ENCODE measurements around the gene RAB43. TPM values are rescaled to one million over a fixed set of nuclear protein-coding genes. Genes with fewer than 3 reads are reported as not detected.

RAB43 gene
- total RNA-seq, 4 donors from 2014 or later = 7.5 to 18.4 (median 17.6) TPM

GRCh38 chr3:129087138-129087702 is 34.4 kb downstream of the RAB43 start:
- peaks cover 0 to 13% (median 12%) of the 10 kb centered on the region in 4 donors for H3K36me3 ChIP-seq
- no peaks in the 10 kb centered on the region for H3K27me3 ChIP-seq
- intact Hi-C loops (cut with DNase I) = loop anchor here (10.0 kb wide), 1 partner anchor 112 kb away; no protein-coding TSS in a partner anchor
- TF ChIP-seq POLR2AphosphoS5 (IDR thresholded peaks at IDR 0.05) (peak; percentile 34 to 44), CTCF (IDR thresholded peaks at IDR 0.05) (peak in 1 of 3 experiments; percentile 16), EP300 (IDR thresholded peaks at IDR 0.05) (no peak), POLR2A (IDR thresholded peaks at IDR 0.05; ENCODE audit: low read depth) (no peak)
- 65% methylated on average over 5 of the region's 8 CpGs for WGBS
- no peak overlapping the region for H3K4me3 ChIP-seq
- DNase-seq (ENCODE audit: extremely low spot score) = no peak
- peak overlapping the region; percentile 82 to 88 (median 83) for H3K27ac ChIP-seq (replicated peaks in 1 of 4)
- H3K4me1 ChIP-seq = peaks cover 6 to 12% (median 11%) of the 10 kb centered on the region in 4 donors
- H3K9me3 ChIP-seq = no peaks in the 10 kb centered on the region

GRCh38 chr3:129085818-129086217 is 35.8 kb downstream of the RAB43 start:
- intact Hi-C loops (cut with DNase I) = loop anchor here (10.0 kb wide), 1 partner anchor 111 kb away; no protein-coding TSS in a partner anchor
- H3K9me3 ChIP-seq = no peaks in the 10 kb centered on the region
- 91% methylated on average over 4 of the region's 4 CpGs for WGBS
- H3K4me1 ChIP-seq = peaks cover 6 to 12% (median 11%) of the 10 kb centered on the region in 4 donors
- H3K36me3 ChIP-seq = no peaks in the 10 kb centered on the region
- no peak for TF ChIP-seq EP300 (IDR thresholded peaks at IDR 0.05)
- TF ChIP-seq POLR2AphosphoS5 (IDR thresholded peaks at IDR 0.05) = no peak
- no peak for TF ChIP-seq POLR2A (IDR thresholded peaks at IDR 0.05; ENCODE audit: low read depth)
- TF ChIP-seq CTCF (IDR thresholded peaks at IDR 0.05) = no peak
- H3K27me3 ChIP-seq = no peaks in the 10 kb centered on the region
- no peak overlapping the region for H3K4me3 ChIP-seq
- DNase-seq (ENCODE audit: extremely low spot score) = no peak
- H3K27ac ChIP-seq (replicated peaks in 1 of 4) = peak overlapping the region; percentile 82 to 88 (median 83)

GRCh38 chr3:129085165-129085715 is 36.4 kb downstream of the RAB43 start:
- H3K4me3 ChIP-seq = no peak overlapping the region

DNA sequence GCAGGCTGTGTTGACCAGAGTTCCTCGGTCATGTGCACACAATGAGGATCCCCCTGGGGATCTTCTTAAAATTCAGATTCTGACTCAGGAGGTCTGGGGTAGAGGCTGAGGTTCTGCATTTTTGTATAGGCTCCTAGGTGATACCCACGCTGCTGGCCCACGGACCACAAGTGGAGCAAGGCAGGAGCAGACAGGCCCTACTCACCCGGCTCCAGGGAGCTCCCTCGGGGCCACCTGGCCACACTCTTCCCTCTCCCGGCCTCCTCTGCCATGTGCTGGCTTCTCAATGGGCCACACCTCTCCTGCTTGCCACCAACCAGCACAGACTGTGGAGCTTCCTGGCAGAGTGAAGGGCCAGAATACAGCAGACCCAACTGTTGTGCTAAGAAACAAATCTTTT is 37.1 kb downstream of the RAB43 start:
- Histone ChIP-seq H3K4me1 (peaks cover 6 to 12% (median 11%) of the 10 kb centered on the region in 4 donors), H3K36me3 (no peaks in the 10 kb centered on the region), H3K9me3 (no peaks in the 10 kb centered on the region), H3K27me3 (no peaks in the 10 kb centered on the region), H3K4me3 (no peak overlapping the region), H3K27ac (replicated peaks in 1 of 4) (no peak overlapping the region)
- TF ChIP-seq EP300 (IDR thresholded peaks at IDR 0.05) (no peak), CTCF (IDR thresholded peaks at IDR 0.05) (no peak)
- intact Hi-C loops (cut with DNase I) = loop anchor here (10.0 kb wide), 1 partner anchor 110 kb away; no protein-coding TSS in a partner anchor
- 95% methylated on average over 6 of the region's 6 CpGs for WGBS
- DNase-seq (ENCODE audit: extremely low spot score) = no peak

More at GRCh38 chr3:129085165-129085715, 36.4 kb downstream of the RAB43 start:
- Histone ChIP-seq H3K27me3 (no peaks in the 10 kb centered on the region), H3K9me3 (no peaks in the 10 kb centered on the region), H3K27ac (replicated peaks in 1 of 4) (no peak overlapping the region), H3K36me3 (no peaks in the 10 kb centered on the region), H3K4me1 (peaks cover 6 to 12% (median 11%) of the 10 kb centered on the region in 4 donors)
- no peak for TF ChIP-seq CTCF (IDR thresholded peaks at IDR 0.05)
- TF ChIP-seq POLR2A (IDR thresholded peaks at IDR 0.05; ENCODE audit: low read depth) = no peak
- no peak for TF ChIP-seq EP300 (IDR thresholded peaks at IDR 0.05)
- TF ChIP-seq POLR2AphosphoS5 (IDR thresholded peaks at IDR 0.05) = no peak
- DNase-seq (ENCODE audit: extremely low spot score) = no peak
- 100% methylated on average over 4 of the region's 12 CpGs for WGBS
- intact Hi-C loops (cut with DNase I) = loop anchor here (10.0 kb wide), 1 partner anchor 110 kb away; no protein-coding TSS in a partner anchor
